ENCODE data around the gene RANBP17. TPM values are rescaled to one million over a fixed set of nuclear protein-coding genes. Genes with fewer than 3 reads are reported as not detected.

Gene RANBP17
- total and polyA plus RNA-seq, 9 of the 15 experiments (the other 6 are each of a cell fraction or from before 2014, with no cell fraction given) = not detected

DNA sequence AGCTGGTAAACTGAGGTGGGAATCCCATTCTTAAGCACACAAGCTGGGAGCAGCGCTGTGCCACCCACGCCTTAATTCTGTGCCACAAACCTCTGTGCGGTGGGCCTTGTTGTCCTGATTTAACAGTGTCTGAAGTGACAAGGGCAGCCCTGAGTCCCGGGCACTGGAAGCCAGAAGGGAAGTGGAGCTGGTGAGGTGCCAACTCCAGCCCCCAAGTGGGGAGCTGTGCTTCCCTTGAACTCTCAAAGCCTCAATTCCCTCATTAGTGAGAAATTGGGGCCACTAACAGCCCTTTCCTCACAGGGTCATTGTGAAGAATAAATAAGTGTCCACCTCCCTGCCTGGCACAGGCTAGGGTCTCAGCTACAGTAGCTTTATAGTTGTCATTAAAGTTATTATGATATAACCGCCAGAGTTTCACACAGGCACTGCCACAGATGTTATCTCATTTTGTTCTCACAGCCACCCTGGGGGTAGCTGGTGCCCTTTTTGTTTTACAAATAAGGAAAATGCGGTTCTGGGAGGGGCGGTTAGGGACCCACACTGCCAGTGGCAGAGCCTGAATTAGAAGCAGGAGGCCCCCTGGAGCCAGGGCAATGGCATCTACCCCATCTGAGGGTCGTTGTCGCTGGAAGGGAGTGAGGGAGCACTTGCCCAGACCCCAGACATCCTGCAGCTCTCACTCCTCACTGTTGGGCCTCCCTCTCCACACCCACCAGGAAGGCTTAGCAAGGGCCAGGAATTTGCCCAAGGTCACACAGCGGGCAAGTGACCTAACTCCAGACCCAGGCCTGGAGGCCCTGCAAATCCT lies 445.2 kb downstream of the RANBP17 start:
- H3K9ac ChIP-seq (ENCODE audit: insufficient read depth in 1 of 2, low read depth in 2 of 2, low read length in 2 of 2) = no peak overlapping the region
- BruUV-seq (replicated peaks) = no TSS peak
- H3K27me3 ChIP-seq (ENCODE audit: control insufficient read depth in 2 of 2, insufficient read depth in 2 of 2, low read length in 2 of 2) = peaks cover 0 to 23% of the 10 kb centered on the region in 2 experiments; a peak in 3 of 5 replicates
- H3K36me3 ChIP-seq (ENCODE audit: control insufficient read depth, insufficient read depth, low read length) = no peaks in the 10 kb centered on the region
- no peaks in the 10 kb centered on the region for H3K9me3 ChIP-seq (replicated peaks; ENCODE audit: control insufficient read depth, insufficient read depth, low read depth, low read length)
- H3K9me1 ChIP-seq (ENCODE audit: control insufficient read depth, insufficient read depth, low read length) = no peaks in the 10 kb centered on the region
- WGBS (ENCODE audit: insufficient coverage, low coverage, missing lambda C conversion rate) = under 1% methylated on average over 10 of the region's 10 CpGs
- no peaks in the 10 kb centered on the region for H4K20me1 ChIP-seq (replicated peaks; ENCODE audit: control insufficient read depth, insufficient read depth, low read length)
- peaks cover 0 to 4% of the 10 kb centered on the region in 2 experiments; a peak in 1 of 5 replicates for H3K4me1 ChIP-seq (replicated peaks in 1 of 2; ENCODE audit: control insufficient read depth in 2 of 2, insufficient read depth in 2 of 2, low read length in 2 of 2)
- ChIA-PET POLR2A (interaction anchor here (0.6 kb wide), 2 partner anchors 147 to 530 kb away, joined by 3 read pairs; no protein-coding TSS in a partner anchor), CTCF (ENCODE audit: low intra/inter-chr PET ratio) (no interaction called here)
- DNase-seq (ENCODE audit: extremely low read depth in 1 of 4, low spot score in 3 of 4) (no peak), ATAC-seq (no peak), FAIRE-seq (no peak)
- in situ Hi-C loops (cut with MboI) = no loop called here
- H2AFZ ChIP-seq (ENCODE audit: low read depth, low read length) = no peak overlapping the region
- no peak overlapping the region for H3K27ac ChIP-seq (ENCODE audit: extremely low read depth, low read depth, low read length)
- H3K79me2 ChIP-seq (ENCODE audit: control insufficient read depth, insufficient read depth, low read length) = no peaks in the 10 kb centered on the region
- intact Hi-C loops (cut with micrococcal nuclease) = no loop called here
- no peak overlapping the region for H3K4me3 ChIP-seq
- H3K4me2 ChIP-seq (ENCODE audit: insufficient read depth, low read length) = no peak overlapping the region
- TF ChIP-seq LCOR (CRISPR knock-in tag; IDR thresholded peaks at IDR 0.05) (no peak), IRF2 (CRISPR knock-in tag; IDR thresholded peaks at IDR 0.05) (no peak), ZNF224 (CRISPR knock-in tag; IDR thresholded peaks at IDR 0.05) (no peak), COPS2 (conservative IDR thresholded peaks at IDR 0.05) (no peak), SETDB1 (IDR thresholded peaks at IDR 0.05; ENCODE audit: low read length) (no peak), SPI1 (IDR thresholded peaks at IDR 0.05; ENCODE audit: borderline replicate concordance, low read depth, low read length) (no peak), KLF10 (CRISPR knock-in tag; IDR thresholded peaks at IDR 0.05) (no peak)

Measured in K562 (cell line).